ENCODE results near the gene CHRNE. TPM values are rescaled to one million over a fixed set of nuclear protein-coding genes. Genes with fewer than 3 reads are reported as not detected.
"Not testable (repeated sequence)": the region's sequence is repeated elsewhere in the genome, so short reads cannot be mapped to it uniquely, and the experiment has no call there.

CHRNE gene
- total and polyA plus RNA-seq, 2 of the 8 experiments (the other 6 are each of a cell fraction or from before 2014, with no cell fraction given), result 0.15 to 0.33 TPM

- not testable (repeated sequence) for H2BK15ac ChIP-seq (ENCODE audit: low read length); H2BK20ac ChIP-seq (ENCODE audit: low read length); H3K9me3 ChIP-seq (ENCODE audit: insufficient read depth in 2 of 2, low read depth in 1 of 2, low read length in 1 of 2); H2BK5ac ChIP-seq (ENCODE audit: low read depth, low read length); H3K4me2 ChIP-seq (ENCODE audit: insufficient read depth in 1 of 2, low read depth in 2 of 2, low read length in 2 of 2); H4K91ac ChIP-seq (replicated peaks; ENCODE audit: insufficient read length, low read length); DNase-seq (ENCODE audit: low read depth in 1 of 2, low spot score in 2 of 2); H3K79me1 ChIP-seq (ENCODE audit: low read depth, low read length); H2AK5ac ChIP-seq (ENCODE audit: low read depth, low read length); H3K79me2 ChIP-seq (ENCODE audit: control insufficient read depth in 1 of 2, insufficient read depth in 2 of 2, low read length in 2 of 2); H3K9ac ChIP-seq (replicated peaks in 1 of 4; ENCODE audit: extremely low read depth in 1 of 4, low read depth in 3 of 4, low read length in 3 of 4); H3K4me3 ChIP-seq (ENCODE audit: extremely low read depth in 1 of 4, insufficient read depth in 2 of 4, low read depth in 3 of 4, low read length in 4 of 4); H2BK12ac ChIP-seq (ENCODE audit: low read depth, low read length); H3K27me3 ChIP-seq (replicated peaks in 1 of 4; ENCODE audit: control insufficient read depth in 3 of 4, extremely low read depth in 1 of 4, insufficient read depth in 3 of 4, low read length in 3 of 4); FAIRE-seq; H3K27ac ChIP-seq (ENCODE audit: low read depth, low read length); H2AFZ ChIP-seq (ENCODE audit: low read length); H4K20me1 ChIP-seq (replicated peaks in 1 of 2; ENCODE audit: control insufficient read depth in 1 of 2, insufficient read depth in 2 of 2, low read length in 2 of 2); H3K56ac ChIP-seq (replicated peaks; ENCODE audit: insufficient read length, low read depth, low read length); H3K4ac ChIP-seq (replicated peaks; ENCODE audit: insufficient read length, low read depth, low read length); H3K14ac ChIP-seq (ENCODE audit: insufficient read length); H3K36me3 ChIP-seq (ENCODE audit: control insufficient read depth in 2 of 4, insufficient read depth in 4 of 4, low read length in 3 of 4); H2BK120ac ChIP-seq (replicated peaks; ENCODE audit: low read depth, low read length); H3K23me2 ChIP-seq (ENCODE audit: low read depth, low read length); H4K5ac ChIP-seq (ENCODE audit: insufficient read length, low read depth, low read length); H3K18ac ChIP-seq (ENCODE audit: extremely low read depth, low read length); H4K8ac ChIP-seq (ENCODE audit: extremely low read depth, insufficient read depth, low read length); H3K23ac ChIP-seq (ENCODE audit: insufficient read length)
- ChIA-PET POLR2A (ENCODE audit: partially characterized antibody) (interaction anchor here (2.1 kb wide), 1 partner anchor 40 kb away, joined by 7 read pairs; no protein-coding TSS in a partner anchor), CTCF (ENCODE audit: partially characterized antibody) (interaction anchor here (0.7 kb wide), 1 partner anchor 131 kb away, joined by 3 read pairs; no protein-coding TSS in a partner anchor)
- peaks cover 3 to 14% (median 4%) of the 10 kb centered on the region in 4 experiments; a peak in 6 of 7 replicates for H3K4me1 ChIP-seq (replicated peaks in 1 of 4; ENCODE audit: control insufficient read depth in 3 of 4, insufficient read depth in 4 of 4, low read length in 3 of 4)
Measured at GRCh38 chr17:4906642-4907041, 3.7 kb upstream of the CHRNE start.

All from H1 (cell line).